Naive thymus-derived CD4-positive, alpha-beta T cell (primary cell): ENCODE measurements around the gene FAM131B. TPM values are rescaled to one million over a fixed set of nuclear protein-coding genes. Genes with fewer than 3 reads are reported as not detected.
A peak's percentile ranks its signal among the peaks of the same experiment; 100 is the strongest.

ENCODE experiments used
- ATAC-seq: fragments of 150-1000 bp; cut with Tn5 transposase; 2 replicates; pipeline ENCODE4 v1.10.0; 2021; ENCODE audit warnings: mild to moderate bottlenecking, moderate library complexity
- CTCF ChIA-PET: fragments of 350-600 bp; sonication (Branson Sonifier 250); formaldehyde crosslinking; loops from one replicate; lab custom pipeline; 2021; ENCODE audit warnings: antibody characterized with exemption; lab: Charles Lee
- POLR2A ChIA-PET: fragments of 350-600 bp; sonication (Branson Sonifier 250); formaldehyde crosslinking; loops from one replicate; lab custom pipeline; 2021; ENCODE audit warnings: antibody characterized with exemption, inconsistent platforms; lab: Charles Lee
- DNase-seq, 9 donors: peaks; one replicate each; pipeline versions ENCODE4 v3.0.0 to v3.0.0-alpha.2; 2020 to 2022; ENCODE audit warnings: mixed read lengths in 1 of 9
- H3K27ac ChIP-seq: one replicate; pipeline ENCODE4 v1.7.0; 2013; ENCODE audit warnings: mild to moderate bottlenecking, low read depth, low read length, moderate library complexity
- H3K27me3 ChIP-seq, 2 donors: one replicate each; pipeline ENCODE4 v1.7.0; 2013; ENCODE audit warnings: low read length in 2 of 2, mild to moderate bottlenecking in 2 of 2, moderate library complexity in 2 of 2; ENCODE audit not compliant: control insufficient read depth in 2 of 2, insufficient read depth in 2 of 2
- H3K36me3 ChIP-seq, 3 experiments: 1 replicate in 2 of 3; 2 replicates in 1 of 3; pipeline ENCODE4 v1.7.0; 2013; ENCODE audit warnings: low read length in 3 of 3, mild to moderate bottlenecking in 3 of 3, moderate library complexity in 1 of 3; ENCODE audit not compliant: insufficient read depth in 3 of 3, control insufficient read depth in 2 of 3
- H3K4me1 ChIP-seq, 2 donors: one replicate each; pipeline ENCODE4 v1.7.0; 2013; ENCODE audit warnings: low read length in 2 of 2, mild to moderate bottlenecking in 2 of 2, moderate library complexity in 1 of 2; ENCODE audit not compliant: control insufficient read depth in 2 of 2, insufficient read depth in 2 of 2
- H3K4me3 ChIP-seq: 2 replicates; pipeline ENCODE4 v1.7.0; 2013; ENCODE audit warnings: mild to moderate bottlenecking, low read length
- H3K9me3 ChIP-seq, 3 experiments: 1 replicate in 2 of 3; 2 replicates in 1 of 3; pipeline ENCODE4 v1.7.0; 2013; ENCODE audit warnings: low read length in 3 of 3; ENCODE audit not compliant: control insufficient read depth in 2 of 3
- H3K27ac Mint-ChIP-seq, 9 donors: one replicate each; pipeline ENCODE4 v1.8.0; 2020 to 2022; ENCODE audit warnings: mixed read lengths in 9 of 9, mild to moderate bottlenecking in 8 of 9, moderate library complexity in 5 of 9, inconsistent platforms in 2 of 9
- H3K27me3 Mint-ChIP-seq, 5 donors: one replicate each; pipeline ENCODE4 v1.8.0; 2021 to 2022; ENCODE audit warnings: mixed read lengths in 5 of 5, mild to moderate bottlenecking in 1 of 5
- H3K36me3 Mint-ChIP-seq, 5 donors: one replicate each; pipeline ENCODE4 v1.8.0; 2020 to 2022; ENCODE audit warnings: mixed read lengths in 5 of 5, mild to moderate bottlenecking in 3 of 5, inconsistent platforms in 1 of 5
- H3K4me1 Mint-ChIP-seq, 7 donors: one replicate each; pipeline ENCODE4 v1.8.0; 2020 to 2022; ENCODE audit warnings: mixed read lengths in 7 of 7, mild to moderate bottlenecking in 3 of 7, inconsistent platforms in 1 of 7
- H3K4me3 Mint-ChIP-seq, 10 donors: one replicate each; pipeline ENCODE4 v1.8.0; 2020 to 2022; ENCODE audit warnings: mild to moderate bottlenecking in 10 of 10, mixed read lengths in 10 of 10, moderate library complexity in 6 of 10, inconsistent platforms in 2 of 10
- H3K9me3 Mint-ChIP-seq, 11 donors: one replicate each; pipeline ENCODE4 v1.8.0; 2020 to 2022; ENCODE audit warnings: mixed read lengths in 11 of 11, mild to moderate bottlenecking in 4 of 11, inconsistent platforms in 1 of 11, moderate library complexity in 1 of 11
- intact Hi-C, 2 donors: fragments of 100-400 bp; cut with micrococcal nuclease; formaldehyde crosslinking; loops; one replicate each; pipeline ENCODE4 v1.15.1; 2023
- polyA plus RNA-seq, 2 donors: library from polyadenylated mRNA; unstranded; fragments of 300-500 nt; fragmentation: Illumina TruSeq; gene quantifications; one replicate each; pipeline ENCODE4 v1.2.3, GENCODE V29; 2021
- total RNA-seq, 6 experiments: library from RNA in 5 of 6; stranded (reverse) in 5 of 6; gene quantifications; 1 replicate in 5 of 6; 2 replicates in 1 of 6; pipeline ENCODE4 v1.2.3 and lab custom pipeline; 2021 to 2026

The FAM131B gene
- total and polyA plus RNA-seq, 7 experiments from 2014 or later: 0.19 to 1.4 (median 0.53) TPM; not detected in 4

DNA sequence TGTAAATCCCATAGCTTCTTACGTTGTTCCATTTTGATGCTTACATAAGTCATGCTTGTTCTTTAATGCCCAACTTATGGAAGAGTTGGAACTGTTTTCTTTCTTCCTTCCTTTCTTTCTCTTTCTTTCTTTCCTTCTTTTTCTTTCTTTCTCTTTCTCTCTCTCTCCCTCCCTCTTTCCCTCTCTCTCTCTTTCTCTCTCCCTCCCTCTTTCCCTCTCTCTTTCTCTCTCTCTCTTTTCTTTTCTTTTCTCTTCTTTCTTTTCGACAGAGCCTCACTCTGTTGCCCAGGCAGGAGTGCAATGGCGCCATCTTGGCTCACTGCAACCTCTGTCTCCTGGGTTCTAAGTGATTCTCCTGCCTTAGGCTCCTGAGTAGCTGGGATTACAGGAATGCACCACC lies 18.9 kb downstream of the FAM131B start:
- H3K4me3 ChIP-seq: no peak overlapping the region
- peaks cover 0 to 4% of the 10 kb centered on the region in 2 donors for H3K4me1 ChIP-seq
- H3K9me3 Mint-ChIP-seq: peaks cover 0 to 2% (median 0%) of the 10 kb centered on the region in 11 donors
- DNase-seq: no peak
- peaks cover 0 to 60% (median 4%) of the 10 kb centered on the region in 5 donors for H3K27me3 Mint-ChIP-seq
- H3K27ac ChIP-seq: no peak overlapping the region
- intact Hi-C loops: no loop called here
- ChIA-PET CTCF (interaction anchor here (0.7 to 1.2 kb wide), 5 partner anchors 12 to 100 kb away, joined by 3 to 5 read pairs (median 3); no protein-coding TSS in a partner anchor), POLR2A (no interaction called here)
- H3K4me1 Mint-ChIP-seq: peaks cover 5 to 13% (median 8%) of the 10 kb centered on the region in 7 donors
- ATAC-seq: no peak
- H3K36me3 Mint-ChIP-seq: no peaks in the 10 kb centered on the region
- no peaks in the 10 kb centered on the region for H3K36me3 ChIP-seq
- no peaks in the 10 kb centered on the region for H3K27me3 ChIP-seq
- no peak overlapping the region for H3K4me3 Mint-ChIP-seq
- no peaks in the 10 kb centered on the region for H3K9me3 ChIP-seq
- no peak overlapping the region for H3K27ac Mint-ChIP-seq

DNA sequence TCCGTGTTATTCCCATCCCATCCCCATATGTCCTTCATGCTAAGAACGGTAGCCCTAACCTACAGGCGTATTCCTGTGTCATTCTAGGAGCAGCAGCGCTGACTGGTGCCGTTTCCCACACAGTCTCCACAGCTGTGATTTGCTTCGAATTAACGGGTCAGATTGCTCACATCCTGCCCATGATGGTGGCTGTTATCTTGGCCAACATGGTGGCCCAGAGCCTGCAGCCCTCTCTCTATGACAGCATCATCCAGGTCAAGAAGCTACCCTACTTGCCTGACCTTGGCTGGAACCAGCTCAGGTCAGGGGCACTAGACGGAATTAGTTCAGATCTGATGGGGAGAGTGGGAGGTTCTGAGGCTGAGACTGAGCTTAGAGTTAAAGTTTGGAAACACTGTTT lies 20.7 kb downstream of the FAM131B start:
- no peaks in the 10 kb centered on the region for H3K27me3 ChIP-seq
- intact Hi-C loops: no loop called here
- H3K36me3 ChIP-seq: no peaks in the 10 kb centered on the region
- H3K4me3 ChIP-seq: no peak overlapping the region
- H3K27ac Mint-ChIP-seq: no peak overlapping the region
- H3K36me3 Mint-ChIP-seq: no peaks in the 10 kb centered on the region
- DNase-seq (no peak), ATAC-seq (no peak)
- peaks cover 5 to 13% (median 9%) of the 10 kb centered on the region in 7 donors for H3K4me1 Mint-ChIP-seq
- ChIA-PET CTCF (no interaction called here), POLR2A (no interaction called here)
- peaks cover 0 to 58% (median 6%) of the 10 kb centered on the region in 5 donors for H3K27me3 Mint-ChIP-seq
- no peaks in the 10 kb centered on the region for H3K9me3 ChIP-seq
- no peak overlapping the region for H3K27ac ChIP-seq
- H3K4me3 Mint-ChIP-seq: no peak overlapping the region
- peaks cover 0 to 4% of the 10 kb centered on the region in 2 donors for H3K4me1 ChIP-seq
- H3K9me3 Mint-ChIP-seq: peaks cover 0 to 2% (median 0%) of the 10 kb centered on the region in 11 donors

DNA sequence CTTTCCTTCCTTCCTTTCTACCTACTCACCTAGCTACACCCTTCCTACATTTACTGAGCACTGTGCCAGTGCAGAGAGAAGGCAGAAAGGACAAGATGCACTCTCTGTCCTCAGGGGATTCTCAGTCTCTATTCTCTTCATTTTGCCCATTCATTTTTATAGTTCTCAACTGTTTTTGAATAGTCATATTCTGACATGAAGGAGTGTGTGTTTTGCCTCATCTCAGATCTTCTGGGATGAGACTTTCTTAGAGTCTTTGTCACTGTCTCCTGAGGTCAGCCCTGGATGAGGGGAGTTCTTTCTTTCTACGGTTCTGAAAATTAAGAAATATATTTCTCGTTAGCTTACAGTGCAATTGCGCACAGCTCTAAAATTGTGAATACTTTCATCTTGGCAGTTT lies 25.3 kb downstream of the FAM131B start:
- Histone ChIP-seq H3K4me3 (no peak overlapping the region), H3K4me1 (no peaks in the 10 kb centered on the region), H3K36me3 (no peaks in the 10 kb centered on the region), H3K27me3 (no peaks in the 10 kb centered on the region), H3K27ac (no peak overlapping the region), H3K9me3 (no peaks in the 10 kb centered on the region)
- ChIA-PET POLR2A (interaction anchor here (1.5 kb wide), 1 partner anchor 13 kb away, joined by 3 read pairs; no protein-coding TSS in a partner anchor), CTCF (interaction anchor here (0.9 to 2.8 kb wide), 3 partner anchors 8 to 97 kb away, joined by 3 to 10 read pairs (median 4); no protein-coding TSS in a partner anchor)
- Mint-ChIP-seq H3K27ac (no peak overlapping the region), H3K4me3 (no peak overlapping the region), H3K36me3 (no peaks in the 10 kb centered on the region), H3K27me3 (peaks cover 3 to 67% (median 6%) of the 10 kb centered on the region in 5 donors), H3K4me1 (peaks cover 0 to 2% (median 0%) of the 10 kb centered on the region in 7 donors), H3K9me3 (no peaks in the 10 kb centered on the region)
- ATAC-seq (no peak), DNase-seq (no peak)
- intact Hi-C loops: no loop called here

DNA sequence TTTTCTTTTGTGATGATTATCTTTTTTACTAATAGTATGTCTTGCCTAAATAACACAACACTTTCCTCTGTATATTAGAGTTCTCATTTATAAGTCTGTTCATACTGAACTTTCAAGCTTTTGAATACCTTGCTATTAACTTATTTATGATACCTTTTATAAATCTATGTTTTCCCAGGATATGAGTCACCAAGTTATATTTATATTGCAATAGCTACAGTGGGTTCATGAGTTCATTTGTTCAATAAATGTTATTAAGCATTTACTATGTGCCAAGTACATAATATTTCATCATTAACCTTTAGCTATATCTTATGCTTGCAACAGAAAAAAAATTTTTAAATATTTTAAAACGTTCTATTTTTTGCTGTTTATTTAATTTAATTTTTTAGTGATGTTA lies 28.3 kb downstream of the FAM131B start:
- Histone ChIP-seq H3K27me3 (no peaks in the 10 kb centered on the region), H3K9me3 (no peaks in the 10 kb centered on the region), H3K4me3 (no peak overlapping the region), H3K36me3 (no peaks in the 10 kb centered on the region), H3K4me1 (no peaks in the 10 kb centered on the region), H3K27ac (no peak overlapping the region)
- intact Hi-C loops: no loop called here
- CTCF ChIA-PET: interaction anchor here (0.6 to 2.8 kb wide), 6 partner anchors 11 to 928 kb away, joined by 3 to 10 read pairs (median 4); no protein-coding TSS in a partner anchor
- Mint-ChIP-seq H3K4me3 (no peak overlapping the region), H3K27me3 (peaks cover 0 to 54% (median 3%) of the 10 kb centered on the region in 5 donors), H3K9me3 (no peaks in the 10 kb centered on the region), H3K36me3 (no peaks in the 10 kb centered on the region), H3K4me1 (peaks cover 0 to 2% (median 0%) of the 10 kb centered on the region in 7 donors), H3K27ac (no peak overlapping the region)
- POLR2A ChIA-PET: interaction anchor here (0.7 to 1.3 kb wide), 3 partner anchors 16 to 681 kb away, joined by 3 read pairs; no protein-coding TSS in a partner anchor
- ATAC-seq (no peak), DNase-seq (no peak)

DNA sequence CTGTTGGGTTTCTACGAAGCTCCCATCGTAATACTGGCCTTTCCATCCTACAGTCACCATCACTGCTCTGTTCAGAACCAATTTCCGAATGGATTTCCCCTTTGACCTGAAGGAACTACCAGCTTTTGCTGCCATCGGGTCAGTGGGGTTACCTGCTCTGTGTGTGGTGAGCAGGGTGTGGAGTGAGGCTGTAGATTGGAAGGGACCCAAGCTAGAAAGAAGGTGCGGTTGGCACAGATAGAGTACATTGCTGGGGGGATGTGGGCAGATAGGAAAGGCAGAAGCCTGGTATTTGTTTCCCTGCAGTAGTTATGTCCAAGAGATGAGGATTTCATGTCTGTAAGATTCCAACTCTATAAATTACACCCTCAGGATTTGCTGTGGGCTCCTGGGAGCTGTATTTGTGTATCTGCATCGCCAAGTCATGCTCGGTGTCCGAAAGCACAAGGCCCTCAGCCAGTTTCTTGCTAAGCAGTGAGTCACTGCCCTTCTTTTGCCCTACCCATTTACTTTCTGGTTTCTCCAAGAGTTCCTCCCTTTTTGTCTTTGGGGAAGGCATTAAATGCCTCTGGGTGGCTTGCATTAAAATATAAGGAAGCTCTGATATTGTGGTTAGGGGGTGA lies 31.2 kb downstream of the FAM131B start:
- no peaks in the 10 kb centered on the region for H3K4me1 ChIP-seq
- no peak overlapping the region for H3K4me3 ChIP-seq
- no peak overlapping the region for H3K27ac Mint-ChIP-seq
- CTCF ChIA-PET: interaction anchor here (0.5 kb wide), 1 partner anchor 107 kb away, joined by 3 read pairs; no protein-coding TSS in a partner anchor
- no peaks in the 10 kb centered on the region for H3K36me3 ChIP-seq
- ATAC-seq (peak; percentile 37), DNase-seq (no peak)
- peaks cover 0 to 2% (median 0%) of the 10 kb centered on the region in 11 donors for H3K9me3 Mint-ChIP-seq
- POLR2A ChIA-PET: no interaction called here
- no peaks in the 10 kb centered on the region for H3K36me3 Mint-ChIP-seq
- H3K4me1 Mint-ChIP-seq: peaks cover 0 to 4% (median 0%) of the 10 kb centered on the region in 7 donors
- H3K9me3 ChIP-seq: no peaks in the 10 kb centered on the region
- H3K4me3 Mint-ChIP-seq: no peak overlapping the region
- H3K27me3 ChIP-seq: no peaks in the 10 kb centered on the region
- H3K27ac ChIP-seq: no peak overlapping the region
- H3K27me3 Mint-ChIP-seq: peaks cover 0 to 30% (median 0%) of the 10 kb centered on the region in 5 donors
- intact Hi-C loops: no loop called here

DNA sequence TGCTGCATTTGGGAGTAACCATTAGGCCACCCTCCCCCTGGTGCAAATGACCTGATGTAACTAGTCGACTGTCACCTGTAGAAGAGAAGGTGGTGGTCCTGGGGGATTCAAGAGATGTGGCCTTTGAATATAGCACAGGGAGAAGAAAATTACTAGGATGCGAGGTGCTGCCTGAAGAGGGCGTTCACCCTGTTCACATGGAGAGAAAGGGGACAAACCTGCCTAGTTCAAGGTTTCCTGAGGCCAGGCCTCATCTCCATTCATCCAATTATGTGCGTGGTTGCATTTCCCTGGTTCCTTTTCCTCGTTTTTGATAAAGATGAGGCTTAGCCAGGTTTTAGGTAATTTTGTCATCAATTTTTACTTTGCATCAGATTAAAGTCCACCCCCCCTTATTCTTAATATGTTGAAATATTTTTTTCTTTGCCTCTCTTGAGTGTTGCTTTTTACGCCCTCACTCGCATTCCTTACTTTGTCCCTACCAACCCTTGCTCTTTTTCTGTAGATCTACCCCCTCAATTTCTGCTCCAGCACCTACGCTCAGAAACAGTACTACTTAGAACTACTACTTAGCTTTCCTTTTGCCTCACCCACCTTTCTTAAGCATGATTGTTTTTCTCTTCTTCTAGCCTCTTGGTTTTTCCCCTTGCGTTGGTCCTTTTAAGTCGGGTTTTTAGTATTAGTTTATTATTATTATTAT lies 32.9 kb downstream of the FAM131B start:
- H3K27me3 ChIP-seq: no peaks in the 10 kb centered on the region
- no peak overlapping the region for H3K27ac ChIP-seq
- no peak for DNase-seq
- Mint-ChIP-seq H3K9me3 (peaks cover 0 to 2% (median 0%) of the 10 kb centered on the region in 11 donors), H3K27ac (no peak overlapping the region), H3K36me3 (no peaks in the 10 kb centered on the region), H3K27me3 (peaks cover 0 to 17% (median 0%) of the 10 kb centered on the region in 5 donors), H3K4me1 (peaks cover 0 to 12% (median 9%) of the 10 kb centered on the region in 7 donors), H3K4me3 (no peak overlapping the region)
- no peaks in the 10 kb centered on the region for H3K9me3 ChIP-seq
- H3K36me3 ChIP-seq: no peaks in the 10 kb centered on the region
- CTCF ChIA-PET: no interaction called here
- intact Hi-C loops: no loop called here
- no peak overlapping the region for H3K4me3 ChIP-seq
- peaks cover 0 to 9% of the 10 kb centered on the region in 2 donors for H3K4me1 ChIP-seq
- POLR2A ChIA-PET: no interaction called here
- no peak for ATAC-seq
